Smooth muscle cell (in vitro differentiated cells): ENCODE measurements around the gene ACOT13. TPM values are rescaled to one million over a fixed set of nuclear protein-coding genes. Genes with fewer than 3 reads are reported as not detected.
"Not testable (repeated sequence)": the region's sequence is repeated elsewhere in the genome, so short reads cannot be mapped to it uniquely, and the experiment has no call there.

Experiments used
- DNase-seq: peaks from one replicate; lab custom pipeline; 2025; ENCODE audit not compliant: unreplicated experiment; lab: John Stamatoyannopoulos, UW
- H2AFZ ChIP-seq: fragments of 200-600 bp; sonication (generic); 2 replicates; pipeline ENCODE4 v1.6.0; 2016; ENCODE audit warnings: antibody characterized with exemption, low read depth, mild to moderate bottlenecking
- H3F3A ChIP-seq: fragments of 200-600 bp; sonication (generic); 2 replicates; pipeline ENCODE4 v1.6.0; 2017; ENCODE audit warnings: antibody characterized with exemption, low read depth
- H3K27ac ChIP-seq: fragments of 200-600 bp; sonication (generic); 2 replicates; pipeline ENCODE4 v1.5.1; 2016; ENCODE audit warnings: low read depth, mild to moderate bottlenecking
- H3K27me3 ChIP-seq: fragments of 200-600 bp; sonication (generic); 2 replicates; pipeline ENCODE4 v1.6.1; 2016; ENCODE audit warnings: low read depth, mild to moderate bottlenecking
- H3K36me3 ChIP-seq: fragments of 200-600 bp; sonication (generic); 2 replicates; pipeline ENCODE4 v1.5.1; 2016; ENCODE audit warnings: low read depth
- H3K4me1 ChIP-seq: fragments of 200-600 bp; sonication (generic); 2 replicates; pipeline ENCODE4 v1.5.1; 2016; ENCODE audit warnings: low read depth
- H3K4me2 ChIP-seq: fragments of 200-600 bp; sonication (generic); 2 replicates; pipeline ENCODE4 v1.6.0; 2016; ENCODE audit warnings: mild to moderate bottlenecking
- H3K4me3 ChIP-seq: fragments of 200-600 bp; sonication (generic); 2 replicates; pipeline ENCODE4 v1.5.1; 2016; ENCODE audit warnings: mild to moderate bottlenecking
- H3K79me2 ChIP-seq: fragments of 200-600 bp; sonication (generic); 2 replicates; pipeline ENCODE4 v1.6.0; 2016; ENCODE audit warnings: low read depth, mild to moderate bottlenecking
- H3K9ac ChIP-seq: fragments of 200-600 bp; sonication (generic); 2 replicates; pipeline ENCODE4 v1.6.0; 2016; ENCODE audit warnings: low read depth
- H3K9me3 ChIP-seq: fragments of 200-600 bp; sonication (generic); replicated peaks from 2 replicates; pipeline ENCODE4 v1.5.1; 2016; ENCODE audit warnings: low read depth
- H4K20me1 ChIP-seq: fragments of 200-600 bp; sonication (generic); 2 replicates; pipeline ENCODE4 v1.6.0; 2016; ENCODE audit warnings: low read depth
- CTCF ChIP-seq: fragments of 200-600 bp; sonication (generic); IDR thresholded peaks from 2 replicates; pipeline ENCODE4 v1.5.1; 2017; ENCODE audit warnings: borderline replicate concordance, mild to moderate bottlenecking, antibody characterized with exemption; ENCODE audit not compliant: insufficient read depth, poor library complexity, severe bottlenecking
- WGBS: methylation state at CpG from one replicate; pipeline ENCODE4 v1.1.7; 2016; ENCODE audit warnings: low lambda C conversion rate; 5-methylcytosine and 5-hydroxymethylcytosine counted together
- polyA plus RNA-seq: library from polyadenylated mRNA; unstranded; fragments of >200 nt; fragmentation: Nextera tagmentation; extraction: Ambion mirVana; gene quantifications from 2 replicates; pipeline ENCODE4 v1.2.1, GENCODE V29; 2016
- total RNA-seq: library from RNA; depleted of rRNA; stranded (reverse); fragments of >200 nt; gene quantifications from 2 replicates; pipeline ENCODE4 v1.2.3, GENCODE V29; 2014

Gene ACOT13
- total and polyA plus RNA-seq, 2 experiments from 2014 or later: 7.3 to 43.7 TPM

GRCh38 chr6:24636681-24637080, 30.2 kb upstream of the ACOT13 start:
- H4K20me1 ChIP-seq: no peaks in the 10 kb centered on the region

GRCh38 chr6:24640166-24640565, 26.7 kb upstream of the ACOT13 start:
- Histone ChIP-seq H3K4me2 (no peak overlapping the region), H4K20me1 (no peaks in the 10 kb centered on the region), H3K4me1 (no peaks in the 10 kb centered on the region), H3K4me3 (no peak overlapping the region), H3K36me3 (no peaks in the 10 kb centered on the region), H3K79me2 (no peaks in the 10 kb centered on the region), H3K27ac (no peak overlapping the region), H3F3A (no peaks in the 10 kb centered on the region), H3K27me3 (peaks cover 17% of the 10 kb centered on the region), H3K9me3 (no peaks in the 10 kb centered on the region), H2AFZ (no peak overlapping the region), H3K9ac (no peak overlapping the region)
- TF ChIP-seq CTCF: no peak
- DNase-seq: no peak
- WGBS: 95% methylated on average over 1 of the region's 1 CpG

More at GRCh38 chr6:24636681-24637080, 30.2 kb upstream of the ACOT13 start:
- Histone ChIP-seq H3K27ac (no peak overlapping the region), H2AFZ (no peak overlapping the region), H3K27me3 (no peaks in the 10 kb centered on the region), H3F3A (no peaks in the 10 kb centered on the region), H3K9me3 (no peaks in the 10 kb centered on the region), H3K4me2 (no peak overlapping the region), H3K9ac (no peak overlapping the region), H3K4me1 (no peaks in the 10 kb centered on the region), H3K4me3 (no peak overlapping the region), H3K79me2 (no peaks in the 10 kb centered on the region), H3K36me3 (no peaks in the 10 kb centered on the region)
- DNase-seq: no peak
- TF ChIP-seq CTCF: no peak

- H3K4me3 ChIP-seq, H3F3A ChIP-seq, H3K4me2 ChIP-seq, H3K36me3 ChIP-seq, H4K20me1 ChIP-seq, H3K4me1 ChIP-seq, H3K9ac ChIP-seq, DNase-seq, H3K9me3 ChIP-seq, H2AFZ ChIP-seq, H3K79me2 ChIP-seq, H3K27ac ChIP-seq: not testable (repeated sequence)
- WGBS: 96% methylated on average over 5 of the region's 5 CpGs
- peaks cover 20% of the 10 kb centered on the region for H3K27me3 ChIP-seq
Observed at GRCh38 chr6:24640631-24641030, 26.2 kb upstream of the ACOT13 start.

GRCh38 chr6:24642061-24642460, 24.8 kb upstream of the ACOT13 start:
- Histone ChIP-seq H3K9me3 (no peaks in the 10 kb centered on the region), H3K9ac (no peak overlapping the region), H3K79me2 (no peaks in the 10 kb centered on the region), H4K20me1 (no peaks in the 10 kb centered on the region), H3K4me2 (no peak overlapping the region), H3K27me3 (peaks cover 20% of the 10 kb centered on the region), H3K36me3 (no peaks in the 10 kb centered on the region), H2AFZ (no peak overlapping the region), H3K4me1 (no peaks in the 10 kb centered on the region), H3K27ac (no peak overlapping the region), H3K4me3 (no peak overlapping the region), H3F3A (peaks cover 6% of the 10 kb centered on the region)
- no peak for DNase-seq
- no peak for TF ChIP-seq CTCF
